GM21515 (cell line): ENCODE measurements around the gene TEX14.

Experiments used
- ATAC-seq: cut with Tn5 transposase; IDR thresholded peaks from one replicate; pipeline ENCODE4 v1.9.1; 2021; ENCODE audit not compliant: unreplicated experiment

Gene TEX14

DNA sequence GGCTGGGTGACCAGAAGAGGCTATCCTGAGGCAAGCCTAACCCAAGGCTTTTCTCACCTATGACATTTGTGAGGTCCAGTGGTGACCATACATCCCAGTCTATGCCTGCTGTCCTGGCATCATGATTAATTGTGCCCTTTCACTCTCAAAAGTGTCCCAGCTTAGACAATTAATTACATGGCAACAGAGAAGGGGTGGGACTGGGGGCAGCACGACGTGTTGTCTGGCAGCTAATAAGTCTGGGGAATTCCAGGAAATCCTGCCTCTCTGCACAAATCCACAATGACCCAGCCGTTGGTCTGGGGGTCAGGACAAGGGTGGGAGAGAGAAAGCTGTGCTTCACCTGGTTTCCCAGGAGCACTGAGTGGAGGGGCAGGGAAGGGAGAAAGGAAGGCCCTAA, 163.4 kb downstream of the TEX14 start:
- no peak for ATAC-seq

- no peak for ATAC-seq
Observed at GRCh38 chr17:58527949-58528348, 163.9 kb downstream of the TEX14 start.

DNA sequence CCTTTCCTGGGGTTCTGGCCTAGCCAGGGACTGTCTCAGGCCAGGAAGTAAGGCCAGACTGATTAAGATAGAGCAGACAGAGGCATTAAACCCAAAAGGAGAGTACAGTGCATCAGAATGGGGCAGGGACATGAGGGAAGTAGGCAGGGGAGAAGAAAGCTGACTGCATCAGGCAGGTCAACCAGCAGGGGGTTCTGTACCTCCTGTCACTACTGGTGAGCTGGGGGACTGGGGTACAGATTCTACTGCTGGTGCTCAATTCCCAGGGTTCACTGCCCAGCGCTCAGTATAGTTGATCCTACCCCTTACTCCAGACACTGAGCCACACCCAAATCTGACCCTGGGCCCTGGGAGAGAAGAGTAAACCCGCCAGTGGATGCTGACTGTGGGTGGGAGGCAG, 164.5 kb downstream of the TEX14 start:
- no peak for ATAC-seq

DNA sequence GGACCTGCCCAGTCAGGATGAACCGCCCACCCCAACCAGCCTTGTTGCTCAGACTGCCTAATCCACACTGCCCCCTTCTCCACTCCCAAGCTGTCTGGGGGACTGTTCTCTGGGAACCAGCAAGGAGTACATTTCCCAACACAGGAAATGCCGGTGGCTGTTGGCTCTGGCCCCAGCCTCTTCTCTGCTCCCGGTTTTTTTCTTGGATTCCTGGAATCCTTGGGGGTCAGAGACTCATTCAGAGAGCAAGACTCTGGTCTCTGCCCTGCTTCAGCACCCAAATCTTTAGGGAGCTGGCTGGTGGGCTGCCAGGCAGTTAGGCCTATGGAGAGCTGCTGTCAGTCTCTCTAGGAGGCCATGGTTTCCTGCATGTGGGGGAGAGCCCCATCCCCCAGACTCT, 166.6 kb downstream of the TEX14 start:
- no peak for ATAC-seq

GRCh38 chr17:58521680-58522079, 170.2 kb downstream of the TEX14 start:
- no peak for ATAC-seq

- ATAC-seq = no peak
Observed at GRCh38 chr17:58520843-58521430, 170.9 kb downstream of the TEX14 start.

- ATAC-seq = peak; percentile 80
Observed at GRCh38 chr17:58517928-58518609, 173.8 kb downstream of the TEX14 start.

DNA sequence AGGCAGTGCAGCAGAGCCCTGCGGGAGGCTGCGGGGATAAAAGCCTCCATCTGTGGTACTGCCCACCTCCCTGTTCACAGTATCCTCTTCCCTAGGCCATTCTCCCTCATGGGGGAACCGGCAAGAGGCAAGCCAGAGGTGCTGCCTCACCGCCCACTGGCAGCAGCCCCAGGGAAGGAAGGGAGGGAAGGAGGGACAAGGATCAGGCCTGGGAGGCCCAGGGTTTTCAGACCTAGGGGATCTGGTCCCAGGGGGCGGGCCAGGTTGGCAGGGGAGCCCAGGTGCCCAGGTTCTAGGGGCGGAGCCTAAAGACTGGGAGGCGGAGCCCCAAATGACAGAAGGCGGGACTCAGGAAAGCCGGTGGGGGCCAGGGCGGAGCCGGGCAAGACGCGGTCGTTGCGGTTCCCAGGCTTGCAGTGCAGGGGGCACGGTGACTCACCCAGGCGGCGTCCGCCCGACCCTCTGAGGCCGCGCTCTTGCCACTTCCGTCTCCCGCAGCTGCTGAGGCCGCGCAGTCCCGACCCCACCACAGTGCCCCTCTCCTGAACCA, 174.4 kb downstream of the TEX14 start:
- no peak for ATAC-seq

- no peak for ATAC-seq
Observed at GRCh38 chr17:58516644-58517377, 175.0 kb downstream of the TEX14 start.

DNA sequence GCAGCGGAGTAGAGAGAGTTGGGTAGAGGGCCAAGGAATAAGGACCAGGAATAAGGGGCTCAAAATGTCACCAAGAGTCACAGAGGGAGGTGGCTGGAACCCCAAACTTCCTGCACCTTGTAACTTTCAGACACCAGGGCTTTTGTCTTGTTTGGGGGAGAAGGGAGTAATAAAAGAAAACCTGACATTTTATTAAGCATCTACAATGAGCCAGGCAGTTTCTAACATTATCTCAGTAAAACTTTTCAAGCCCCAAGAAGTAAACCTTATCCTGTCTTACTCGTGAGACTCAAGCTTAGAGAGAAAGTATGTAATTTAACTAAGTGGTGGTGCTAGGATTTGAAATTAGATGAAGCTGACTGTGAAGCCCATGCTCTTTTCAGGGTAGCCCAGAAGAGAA, 176.6 kb downstream of the TEX14 start:
- ATAC-seq = no peak

DNA sequence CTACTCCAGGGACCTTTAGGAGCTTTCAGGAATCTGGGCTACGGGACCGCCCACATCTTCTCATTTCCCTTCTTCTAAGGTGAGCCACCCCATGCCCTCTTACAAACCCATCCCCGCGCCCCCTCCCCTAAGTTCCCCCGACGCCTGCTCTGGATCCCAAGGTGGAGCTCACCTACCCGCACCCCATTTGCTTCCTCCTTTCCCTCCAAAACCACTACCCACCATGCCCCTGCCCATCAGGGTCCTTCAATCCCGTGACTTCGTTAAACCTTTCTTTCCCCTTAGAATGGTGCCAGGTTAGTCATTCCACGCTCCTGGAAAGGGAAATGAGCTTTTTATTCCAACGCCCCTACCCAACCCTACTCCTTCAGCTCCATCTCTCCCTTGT, 177.1 kb downstream of the TEX14 start:
- no peak for ATAC-seq

GRCh38 chr17:58513965-58514769, 177.7 kb downstream of the TEX14 start, which contains the start of gene MTMR4:
Gene MTMR4, minus strand, starts transcription at chr17:58514638. Its CDS starts 231 bp downstream, at chr17:58514407.
- ATAC-seq = no peak

GRCh38 chr17:58513267-58513964, 178.4 kb downstream of the TEX14 start:
- ATAC-seq = no peak

DNA sequence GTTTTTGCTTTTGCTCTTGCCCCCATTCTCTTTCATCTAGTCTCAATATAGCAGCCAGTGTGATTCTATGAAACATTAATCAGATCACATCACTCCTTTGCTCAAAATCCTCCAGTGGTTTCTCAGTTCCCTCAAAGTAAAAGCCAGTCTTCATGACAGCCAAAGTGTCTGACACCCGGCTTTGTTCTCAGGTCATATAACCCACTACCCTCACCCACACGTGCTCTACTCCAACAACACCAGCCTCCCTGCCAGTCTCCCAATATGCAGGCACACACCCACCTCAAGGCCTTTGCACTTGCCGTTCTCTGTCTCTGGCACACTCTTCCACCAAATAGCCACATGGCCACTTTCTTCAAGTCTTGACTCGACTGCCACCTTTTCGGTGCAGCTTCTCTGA, 181.8 kb downstream of the TEX14 start:
- ATAC-seq = no peak

DNA sequence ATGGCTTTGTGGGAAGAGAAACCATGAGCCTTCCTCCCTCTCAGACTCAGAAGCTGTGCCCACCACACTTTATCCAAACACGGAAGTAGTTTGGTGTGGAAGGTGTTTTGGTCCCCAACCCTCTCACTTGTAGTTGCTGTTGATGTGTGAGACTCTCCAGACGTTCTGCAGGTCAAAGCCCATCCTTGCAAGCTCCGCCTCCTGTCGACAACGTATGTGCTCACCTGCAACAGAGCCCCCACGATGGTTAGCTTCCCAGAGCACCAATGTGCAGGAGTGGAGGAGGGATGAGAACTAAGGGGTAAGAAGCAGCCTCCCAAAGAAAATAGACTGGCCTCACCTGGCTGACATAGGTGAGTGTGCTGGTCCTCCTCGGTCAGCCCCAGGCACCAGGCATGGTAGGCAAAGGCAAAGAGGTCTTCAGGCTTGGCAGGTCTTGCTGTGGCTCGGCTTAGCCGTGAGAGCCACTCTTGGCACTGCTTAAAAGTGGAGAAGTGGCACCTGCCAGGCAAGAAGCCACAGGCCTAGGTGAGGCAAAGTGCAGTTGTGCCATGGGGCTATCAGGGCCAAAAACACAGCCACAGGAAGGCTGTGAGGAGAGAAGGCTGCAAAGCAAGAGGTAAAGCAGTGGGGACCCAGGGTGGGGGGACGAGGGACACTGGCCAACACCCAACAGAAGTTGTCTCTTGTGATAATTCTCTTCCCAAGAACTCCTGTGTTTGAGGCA, 183.3 kb downstream of the TEX14 start:
- ATAC-seq = no peak

GRCh38 chr17:58507123-58507634, 184.7 kb downstream of the TEX14 start:
- ATAC-seq = no peak
